Thoracic aorta (tissue), 2 donors: Measurements from ENCODE around the gene CCDC167. TPM values are rescaled to one million over a fixed set of nuclear protein-coding genes. Genes with fewer than 3 reads are reported as not detected.

Experiments used
- ATAC-seq: fragments of 150-250 bp; one replicate; pipeline ENCODE4 v1.8.0; 2017; ENCODE audit warnings: low read depth; ENCODE audit not compliant: insufficient number of reproducible peaks, low FRiP score
- DNase-seq: peaks from one replicate; pipeline ENCODE4 v3.0.0-alpha.2; 2020; ENCODE audit warnings: low spot score
- H3K27ac ChIP-seq, 2 donors: fragments of 200-600 bp; sonication (generic); 1 replicate in 1 of 2; 2 replicates in 1 of 2; pipeline ENCODE4 v1.5.1; 2016; ENCODE audit warnings: mild to moderate bottlenecking in 2 of 2, moderate library complexity in 2 of 2
- H3K27me3 ChIP-seq: fragments of 200-600 bp; sonication (generic); replicated peaks from 2 replicates; pipeline ENCODE4 v1.6.0; 2016; ENCODE audit warnings: mild to moderate bottlenecking; ENCODE audit not compliant: insufficient read depth
- H3K36me3 ChIP-seq: fragments of 200-600 bp; sonication (generic); one replicate; pipeline ENCODE4 v1.5.1; 2016
- H3K4me1 ChIP-seq, 2 donors: fragments of 200-600 bp; sonication (generic); 1 replicate in 1 of 2; 2 replicates in 1 of 2; pipeline versions ENCODE4 v1.5.1 to v1.6.0; 2016; ENCODE audit warnings: low read depth in 2 of 2, mild to moderate bottlenecking in 1 of 2; ENCODE audit not compliant: control insufficient read depth in 1 of 2
- H3K4me3 ChIP-seq: fragments of 200-600 bp; sonication (generic); 2 replicates; pipeline ENCODE4 v1.5.1; 2016; ENCODE audit warnings: mild to moderate bottlenecking
- H3K9me3 ChIP-seq: fragments of 200-600 bp; sonication (generic); 2 replicates; pipeline ENCODE4 v1.5.1; 2016
- total RNA-seq, 2 donors: library from RNA; depleted of rRNA; stranded (reverse); fragments of >200 nt; gene quantifications; one replicate each; pipeline versions ENCODE4 v1.1.0 to v1.2.3, GENCODE V29; 2016
- TF ChIP-seq, protein P1 (sequence below): fragments of 200-600 bp; sonication (generic); IDR thresholded peaks from one replicate; pipeline ENCODE4 v1.5.1; 2019; ENCODE audit warnings: antibody characterized with exemption

The CCDC167 gene
- total RNA-seq, 2 donors from 2014 or later: 14.4 to 20.8 TPM

DNA sequence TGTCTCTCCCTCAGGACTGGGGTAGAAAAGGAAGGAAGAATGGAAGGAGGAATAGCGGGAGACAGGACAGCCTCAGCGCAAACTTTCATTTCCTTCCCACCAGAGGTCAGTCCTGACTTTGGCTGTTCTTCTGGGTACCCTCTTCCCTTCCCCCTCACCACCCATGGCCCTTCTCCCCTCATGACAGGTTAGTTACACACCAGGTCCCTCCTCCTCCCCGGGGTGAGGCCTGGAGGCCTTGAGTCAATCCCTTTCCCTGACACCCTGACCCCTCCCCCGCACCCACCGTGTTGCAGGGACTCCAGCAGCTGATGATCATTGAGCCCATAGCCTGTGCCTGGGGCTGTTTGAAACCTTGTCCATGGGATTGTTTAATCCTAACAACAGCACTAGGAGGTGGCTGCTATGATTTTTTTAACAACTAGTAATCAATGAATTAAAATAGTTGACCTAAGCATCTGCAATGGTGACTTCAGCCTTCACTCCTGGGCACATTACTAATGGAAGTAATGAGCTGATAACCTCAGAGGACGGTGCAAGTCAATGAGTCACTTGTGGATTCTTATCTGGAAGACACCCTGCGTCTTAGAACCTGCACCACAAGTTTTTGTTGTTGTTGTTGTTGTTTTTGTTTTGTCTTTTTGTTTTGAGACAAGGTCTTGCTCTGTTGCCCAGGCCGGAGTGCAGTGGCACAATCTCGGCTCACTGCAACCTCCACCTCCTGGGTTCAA, 46.6 kb upstream of the CCDC167 start:
- DNase-seq (no peak), ATAC-seq (no peak)
- H3K27me3 ChIP-seq: no peaks in the 10 kb centered on the region
- H3K9me3 ChIP-seq: no peaks in the 10 kb centered on the region
- TF ChIP-seq, protein P1, sequence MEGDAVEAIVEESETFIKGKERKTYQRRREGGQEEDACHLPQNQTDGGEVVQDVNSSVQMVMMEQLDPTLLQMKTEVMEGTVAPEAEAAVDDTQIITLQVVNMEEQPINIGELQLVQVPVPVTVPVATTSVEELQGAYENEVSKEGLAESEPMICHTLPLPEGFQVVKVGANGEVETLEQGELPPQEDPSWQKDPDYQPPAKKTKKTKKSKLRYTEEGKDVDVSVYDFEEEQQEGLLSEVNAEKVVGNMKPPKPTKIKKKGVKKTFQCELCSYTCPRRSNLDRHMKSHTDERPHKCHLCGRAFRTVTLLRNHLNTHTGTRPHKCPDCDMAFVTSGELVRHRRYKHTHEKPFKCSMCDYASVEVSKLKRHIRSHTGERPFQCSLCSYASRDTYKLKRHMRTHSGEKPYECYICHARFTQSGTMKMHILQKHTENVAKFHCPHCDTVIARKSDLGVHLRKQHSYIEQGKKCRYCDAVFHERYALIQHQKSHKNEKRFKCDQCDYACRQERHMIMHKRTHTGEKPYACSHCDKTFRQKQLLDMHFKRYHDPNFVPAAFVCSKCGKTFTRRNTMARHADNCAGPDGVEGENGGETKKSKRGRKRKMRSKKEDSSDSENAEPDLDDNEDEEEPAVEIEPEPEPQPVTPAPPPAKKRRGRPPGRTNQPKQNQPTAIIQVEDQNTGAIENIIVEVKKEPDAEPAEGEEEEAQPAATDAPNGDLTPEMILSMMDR: no peak
- no peaks in the 10 kb centered on the region for H3K4me1 ChIP-seq
- H3K4me3 ChIP-seq: no peak overlapping the region
- H3K27ac ChIP-seq: no peak overlapping the region
- no peaks in the 10 kb centered on the region for H3K36me3 ChIP-seq

DNA sequence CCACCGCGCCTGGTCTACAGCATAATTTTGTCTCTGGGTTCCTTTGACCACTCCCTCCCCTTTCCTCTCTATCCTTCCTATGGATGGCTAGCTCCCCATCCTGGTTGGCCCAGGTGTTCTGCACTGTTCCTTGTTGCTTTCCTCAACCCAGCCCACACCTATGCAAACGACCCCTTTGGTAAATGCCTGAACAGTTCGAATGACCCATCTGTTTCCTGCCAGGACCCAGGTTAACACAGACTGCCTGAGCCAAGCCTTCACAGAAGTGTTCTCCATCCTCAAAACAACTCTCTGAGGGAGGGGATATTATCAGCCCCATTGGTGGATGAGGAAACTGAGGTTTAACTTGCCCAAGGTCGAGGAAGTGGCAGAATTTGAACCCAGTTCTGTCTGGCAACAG, 44.8 kb upstream of the CCDC167 start:
- no peak for DNase-seq
- ATAC-seq: no peak
- no peaks in the 10 kb centered on the region for H3K9me3 ChIP-seq
- H3K4me3 ChIP-seq: no peak overlapping the region
- no peak overlapping the region for H3K27ac ChIP-seq
- no peaks in the 10 kb centered on the region for H3K4me1 ChIP-seq
- H3K36me3 ChIP-seq: no peaks in the 10 kb centered on the region
- no peaks in the 10 kb centered on the region for H3K27me3 ChIP-seq
- TF ChIP-seq, protein P1: no peak

DNA sequence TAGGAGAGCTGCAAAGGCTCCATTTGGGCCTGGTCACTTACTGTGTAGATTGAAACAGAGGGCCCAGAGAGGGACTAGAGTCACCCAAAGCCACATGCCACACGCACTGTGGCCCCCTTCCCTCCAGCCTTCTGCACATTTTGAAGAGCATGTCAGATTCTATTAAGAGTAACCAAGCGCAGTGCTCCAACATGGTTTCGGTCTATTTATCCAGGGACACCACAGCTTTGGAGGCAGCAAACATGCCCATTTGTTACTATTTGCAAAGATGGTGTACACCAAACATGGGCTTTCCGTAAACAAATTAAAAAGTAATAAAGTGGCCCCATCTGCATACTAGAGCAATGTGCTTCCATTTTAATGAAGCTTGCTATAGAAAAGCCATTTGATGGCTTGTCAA, 43.7 kb upstream of the CCDC167 start:
- no peak for ATAC-seq
- TF ChIP-seq, protein P1: no peak
- H3K36me3 ChIP-seq: no peaks in the 10 kb centered on the region
- no peaks in the 10 kb centered on the region for H3K27me3 ChIP-seq
- no peak overlapping the region for H3K27ac ChIP-seq
- no peak for DNase-seq
- no peaks in the 10 kb centered on the region for H3K4me1 ChIP-seq
- no peaks in the 10 kb centered on the region for H3K9me3 ChIP-seq
- H3K4me3 ChIP-seq: no peak overlapping the region

DNA sequence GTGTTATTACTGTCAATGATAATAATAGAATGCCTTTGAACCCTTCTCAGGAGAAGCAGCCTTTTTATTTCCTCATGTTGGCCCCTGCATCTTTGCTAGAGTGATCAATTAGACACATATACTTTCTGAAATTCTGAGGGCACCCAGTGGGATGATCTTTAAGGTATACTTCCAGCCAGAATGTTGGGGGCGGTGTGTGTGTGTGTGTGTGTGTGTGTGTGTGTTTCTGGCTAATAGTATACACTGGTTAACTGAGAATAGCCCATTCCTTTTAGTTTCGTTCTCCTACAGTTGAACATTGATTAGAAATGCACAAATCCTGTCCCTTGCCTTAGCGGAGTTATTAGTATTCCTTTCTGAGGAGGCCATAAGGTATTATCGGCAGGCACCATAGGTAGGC, 41.7 kb upstream of the CCDC167 start:
- no peak for DNase-seq
- TF ChIP-seq, protein P1: no peak

DNA sequence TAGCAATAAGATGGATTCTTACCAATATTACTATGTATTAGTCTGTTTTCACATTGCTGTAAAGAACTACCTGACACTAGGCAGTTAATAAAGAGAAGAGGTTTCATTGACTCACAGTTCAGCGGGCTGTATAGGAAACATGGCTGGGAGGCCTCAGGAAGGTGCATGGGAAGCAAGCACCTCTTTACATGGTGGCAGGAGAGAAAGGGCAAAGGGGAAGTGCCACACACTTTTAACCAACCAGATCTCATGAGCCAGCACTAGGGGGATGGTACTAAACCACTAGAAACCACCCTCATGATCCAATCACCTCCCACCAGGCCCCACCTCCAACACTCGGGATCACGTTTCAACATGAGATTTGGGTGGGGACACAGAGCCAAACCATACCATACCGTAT, 40.7 kb upstream of the CCDC167 start:
- ATAC-seq (no peak), DNase-seq (no peak)
- Histone ChIP-seq H3K27ac (no peak overlapping the region), H3K27me3 (no peaks in the 10 kb centered on the region), H3K4me1 (peaks cover 0 to 12% of the 10 kb centered on the region in 2 donors), H3K4me3 (no peak overlapping the region), H3K9me3 (no peaks in the 10 kb centered on the region), H3K36me3 (no peaks in the 10 kb centered on the region)
- TF ChIP-seq, protein P1: no peak

More for the DNA sequence above, 41.7 kb upstream of the CCDC167 start:
- Histone ChIP-seq H3K4me1 (peaks cover 0 to 2% of the 10 kb centered on the region in 2 donors), H3K27ac (no peak overlapping the region), H3K27me3 (no peaks in the 10 kb centered on the region), H3K9me3 (no peaks in the 10 kb centered on the region), H3K4me3 (no peak overlapping the region), H3K36me3 (no peaks in the 10 kb centered on the region)
- ATAC-seq: no peak
